NOMO-1 (cell line): ENCODE results near the gene GMCL2.

Experiments
- DNase-seq, 2 experiments: peaks; one replicate each; lab custom pipeline; 2025; ENCODE audit not compliant: unreplicated experiment in 2 of 2; lab: John Stamatoyannopoulos, UW

The GMCL2 gene

GRCh38 chr5:178191661-178192060 is 4.5 kb upstream of the GMCL2 start:
- DNase-seq = no peak

GRCh38 chr5:178189433-178189832 is 2.3 kb upstream of the GMCL2 start:
- DNase-seq = no peak

GRCh38 chr5:178186427-178186826 is 744 bp downstream of the GMCL2 start:
- DNase-seq = peak in 1 of 2 experiments; percentile 58

GRCh38 chr5:178182158-178182876 is 4.9 kb downstream of the GMCL2 start:
- peak; percentile 49 to 84 for DNase-seq

- no peak for DNase-seq
Measured at GRCh38 chr5:178180141-178180863, 6.9 kb downstream of the GMCL2 start.

GRCh38 chr5:178177569-178177968 is 9.6 kb downstream of the GMCL2 start:
- DNase-seq = no peak

- no peak for DNase-seq
Measured at GRCh38 chr5:178176791-178177190, 10.4 kb downstream of the GMCL2 start.

- DNase-seq = no peak
Measured at GRCh38 chr5:178174456-178174855, 12.7 kb downstream of the GMCL2 start.

GRCh38 chr5:178170455-178170854 is 16.7 kb downstream of the GMCL2 start:
- DNase-seq = no peak

- no peak for DNase-seq
Measured at GRCh38 chr5:178165581-178165980, 21.6 kb downstream of the GMCL2 start.

GRCh38 chr5:178163772-178164735 is 23.1 kb downstream of the GMCL2 start:
- DNase-seq = peak; percentile 67 to 80

GRCh38 chr5:178162481-178162880 is 24.7 kb downstream of the GMCL2 start:
- DNase-seq = no peak

- no peak for DNase-seq
Measured at GRCh38 chr5:178160176-178160575, 27.0 kb downstream of the GMCL2 start.

- no peak for DNase-seq
Measured at GRCh38 chr5:178155065-178155464, 32.1 kb downstream of the GMCL2 start.

GRCh38 chr5:178153530-178154340 is 33.4 kb downstream of the GMCL2 start, which contains the start of gene NHP2:
Gene NHP2 (minus strand): TSS chr5:178153885. CDS start chr5:178153817, 68 bp downstream.
- DNase-seq = peak; percentile 97 to 98

GRCh38 chr5:178152491-178153444 is 34.4 kb downstream of the GMCL2 start:
- DNase-seq = no peak

- DNase-seq = no peak
Measured at GRCh38 chr5:178150977-178151734, 36.0 kb downstream of the GMCL2 start.

GRCh38 chr5:178149199-178149932 is 37.8 kb downstream of the GMCL2 start:
- no peak for DNase-seq
